Breast epithelium (tissue), 3 donors: ENCODE data around the gene GIGYF2.

Source experiments
- CTCF ChIP-seq, 3 donors: fragments of 450-650 bp; IDR thresholded peaks; one replicate each; pipeline ENCODE4 v1.5.1; 2016 to 2017; ENCODE audit warnings: antibody characterized with exemption in 3 of 3, mild to moderate bottlenecking in 3 of 3, moderate library complexity in 3 of 3
- POLR2A ChIP-seq: fragments of 450-650 bp; IDR thresholded peaks from one replicate; pipeline ENCODE4 v1.6.1; 2016; ENCODE audit warnings: antibody characterized with exemption, mild to moderate bottlenecking, moderate library complexity
- POLR2AphosphoS5 ChIP-seq, 3 donors: sonication (generic); formaldehyde crosslinking; IDR thresholded peaks; one replicate each; pipeline ENCODE4 v1.6.1; 2017; ENCODE audit warnings: antibody characterized with exemption in 3 of 3

- TF ChIP-seq CTCF (IDR thresholded peaks at IDR 0.05) (no peak), POLR2A (no peak), POLR2AphosphoS5 (IDR thresholded peaks at IDR 0.05) (no peak)
Measured at GRCh38 chr2:232741294-232741693, 44.2 kb downstream of the GIGYF2 start.
